ENCODE results near the gene CMTM4.
A peak's percentile ranks its signal among the peaks of the same experiment; 100 is the strongest.

CMTM4 gene

GRCh38 chr16:66696669-66697630, at the start of gene CMTM4:
TSS of gene CMTM4 (minus strand) at chr16:66696743. CDS start at chr16:66696525, 218 bp downstream.
- DNase-seq, result peak; percentile 87

DNA sequence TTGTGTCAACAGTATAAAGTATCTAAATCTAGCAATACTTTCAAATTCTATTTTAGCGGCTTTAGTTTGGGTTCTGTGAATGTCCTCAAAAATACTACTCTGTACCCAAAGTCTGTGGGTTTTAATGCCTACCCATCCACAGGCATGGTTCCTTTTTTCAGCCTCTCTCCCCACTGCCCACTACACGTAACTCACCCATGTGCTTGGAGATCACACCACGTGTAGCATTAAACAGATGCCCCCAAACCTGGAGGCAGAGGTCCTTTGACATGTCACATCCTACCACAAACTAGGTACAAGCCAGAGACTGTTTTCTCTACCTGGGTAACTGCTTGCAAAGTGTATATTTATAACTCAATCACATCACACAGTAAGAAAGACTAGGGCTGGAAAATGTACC, 49.5 kb upstream of the CMTM4 start:
- DNase-seq, result no peak

- no peak for DNase-seq
Observed at GRCh38 chr16:66741950-66742808, 45.6 kb upstream of the CMTM4 start.

DNA sequence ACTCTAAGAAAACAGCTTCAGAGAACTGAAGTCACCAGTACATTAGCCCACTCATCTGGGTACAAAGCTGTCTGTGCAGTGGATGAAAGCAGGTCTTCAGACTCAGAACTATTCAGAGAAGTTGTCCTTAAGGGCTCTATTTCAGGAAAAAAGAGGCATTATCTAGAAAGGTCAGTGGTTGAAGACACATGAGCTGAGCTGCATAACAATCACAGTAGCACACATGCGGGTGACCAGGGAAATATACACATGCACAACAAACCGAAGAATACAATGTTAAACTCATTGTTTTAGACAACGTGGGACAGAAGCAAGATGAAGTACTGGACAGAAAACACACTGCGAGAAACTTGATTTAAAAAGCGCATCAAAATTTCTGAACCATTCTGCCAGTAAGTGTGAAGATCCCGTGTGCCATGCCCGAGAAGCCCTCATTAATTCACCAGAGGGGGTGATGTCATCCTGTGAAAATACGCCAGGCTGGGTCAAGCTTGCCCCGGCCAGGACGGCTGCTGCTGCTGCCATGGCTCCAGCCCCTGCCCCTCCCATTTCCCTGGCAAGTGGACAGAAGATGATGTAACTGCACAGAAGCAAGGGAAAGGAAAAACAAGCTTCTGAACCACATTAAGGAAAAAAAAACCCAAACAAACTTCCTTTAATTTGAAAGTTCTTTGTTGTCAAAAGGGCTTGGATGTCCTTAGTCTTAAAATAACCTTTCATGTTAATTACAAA, 44.8 kb upstream of the CMTM4 start:
- no peak for DNase-seq

GRCh38 chr16:66740533-66740932, 44.0 kb upstream of the CMTM4 start:
- DNase-seq, result no peak

GRCh38 chr16:66740010-66740409, 43.5 kb upstream of the CMTM4 start:
- no peak for DNase-seq

DNA sequence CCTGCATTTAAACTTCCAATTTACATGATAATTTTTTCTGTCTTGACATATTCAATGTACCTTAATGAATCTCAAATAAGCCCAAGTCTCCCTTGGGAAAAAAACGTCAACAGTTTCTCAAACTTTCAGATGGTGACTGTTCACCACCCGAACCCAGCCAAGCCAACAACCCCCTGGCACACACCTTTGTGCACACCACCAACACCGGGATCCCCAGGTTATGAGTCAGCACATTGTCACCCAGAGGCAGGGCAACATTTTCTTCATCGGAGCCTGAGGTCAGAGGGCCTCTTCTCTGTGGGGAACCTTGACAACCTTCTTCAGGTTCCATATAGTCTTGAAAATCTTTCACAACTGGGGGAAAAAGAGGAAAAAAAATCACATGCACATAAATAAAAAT, 39.3 kb upstream of the CMTM4 start:
- no peak for DNase-seq

DNA sequence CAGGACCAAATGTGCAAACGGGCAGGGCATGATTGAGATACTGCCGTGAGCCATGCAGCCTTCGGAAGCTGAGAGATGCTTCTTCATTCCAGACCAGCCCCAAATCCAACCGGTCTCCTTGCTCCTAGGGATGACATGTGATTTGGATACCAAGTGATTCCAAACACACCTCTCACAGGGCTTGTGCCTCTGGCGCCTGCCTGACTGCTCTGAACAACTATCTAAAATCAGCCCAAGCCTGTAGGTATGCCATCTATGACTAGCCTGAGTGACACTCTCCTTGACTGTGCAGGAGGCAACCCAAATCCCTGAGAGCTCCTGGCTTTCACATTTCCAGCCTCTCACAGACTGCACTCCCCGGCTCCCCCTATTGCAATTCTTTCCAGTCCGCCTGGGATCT, 34.6 kb upstream of the CMTM4 start:
- no peak for DNase-seq

DNA sequence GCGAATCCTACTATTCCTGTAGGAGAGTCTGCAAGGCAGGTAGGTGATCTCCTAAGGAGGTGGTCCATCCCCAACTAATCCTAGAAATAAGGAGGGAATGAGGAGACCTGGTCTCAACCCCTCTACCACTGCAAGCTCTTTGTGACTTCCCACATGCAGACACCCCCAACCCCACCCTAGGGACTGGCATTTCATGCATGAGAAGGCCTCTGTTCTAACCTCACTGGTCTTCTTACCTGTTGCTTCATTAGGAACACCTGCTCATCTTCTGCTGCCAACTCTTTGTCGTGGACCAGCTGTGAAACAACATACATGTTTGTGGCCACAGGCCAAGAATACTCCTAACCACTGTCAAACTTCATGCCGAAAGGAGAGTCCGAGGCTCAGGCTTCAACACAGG, 32.3 kb upstream of the CMTM4 start:
- no peak for DNase-seq

GRCh38 chr16:66728117-66728787, 31.7 kb upstream of the CMTM4 start:
- peak; percentile 22 for DNase-seq

DNA sequence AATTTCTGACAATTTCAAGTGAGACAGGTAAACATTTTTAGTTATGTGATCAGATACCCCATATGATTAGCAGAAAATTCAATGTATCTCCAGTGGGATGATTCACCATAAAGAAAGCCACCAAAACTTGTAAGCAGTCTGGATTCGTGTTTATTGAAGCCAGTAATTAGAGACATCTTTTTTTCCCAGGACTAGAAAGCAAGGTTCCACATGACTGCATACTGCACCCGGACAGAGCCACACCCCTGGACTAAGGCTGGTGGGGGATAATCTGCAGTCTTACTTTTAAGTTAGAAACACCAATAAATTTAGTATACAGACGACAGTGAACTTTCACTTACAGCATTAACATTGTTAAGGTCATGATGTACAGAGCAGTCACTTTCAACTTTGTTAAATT, 24.2 kb upstream of the CMTM4 start:
- DNase-seq, result no peak

GRCh38 chr16:66719246-66719645, 22.7 kb upstream of the CMTM4 start:
- no peak for DNase-seq

GRCh38 chr16:66717776-66718175, 21.2 kb upstream of the CMTM4 start:
- no peak for DNase-seq

GRCh38 chr16:66717112-66717675, 20.7 kb upstream of the CMTM4 start:
- no peak for DNase-seq

GRCh38 chr16:66714654-66715307, 18.2 kb upstream of the CMTM4 start:
- peak; percentile 86 for DNase-seq

GRCh38 chr16:66714062-66714461, 17.5 kb upstream of the CMTM4 start:
- no peak for DNase-seq

- DNase-seq, result no peak
Observed at GRCh38 chr16:66713076-66713475, 16.5 kb upstream of the CMTM4 start.

GRCh38 chr16:66712512-66712911, 16.0 kb upstream of the CMTM4 start:
- no peak for DNase-seq

GRCh38 chr16:66711581-66711980, 15.0 kb upstream of the CMTM4 start:
- DNase-seq, result no peak

DNA sequence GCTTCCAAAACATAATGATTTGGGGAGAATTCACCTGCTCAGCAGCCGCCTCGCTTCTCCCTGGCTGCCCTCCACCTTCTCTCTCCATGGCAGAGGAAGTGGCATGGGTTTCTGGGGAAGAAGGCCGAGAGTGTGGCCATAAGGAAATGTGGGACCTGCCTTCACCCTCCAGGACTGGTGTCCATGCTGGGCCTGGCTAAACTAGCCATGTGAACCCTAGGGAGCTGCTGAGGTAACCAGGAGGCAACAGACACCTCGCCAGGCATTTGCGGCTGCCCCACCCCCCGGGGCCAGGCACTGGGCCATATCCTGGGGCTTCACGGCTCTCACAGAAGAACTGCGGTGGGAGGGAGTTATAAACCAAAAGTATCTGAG, 9.9 kb upstream of the CMTM4 start:
- no peak for DNase-seq

DNA sequence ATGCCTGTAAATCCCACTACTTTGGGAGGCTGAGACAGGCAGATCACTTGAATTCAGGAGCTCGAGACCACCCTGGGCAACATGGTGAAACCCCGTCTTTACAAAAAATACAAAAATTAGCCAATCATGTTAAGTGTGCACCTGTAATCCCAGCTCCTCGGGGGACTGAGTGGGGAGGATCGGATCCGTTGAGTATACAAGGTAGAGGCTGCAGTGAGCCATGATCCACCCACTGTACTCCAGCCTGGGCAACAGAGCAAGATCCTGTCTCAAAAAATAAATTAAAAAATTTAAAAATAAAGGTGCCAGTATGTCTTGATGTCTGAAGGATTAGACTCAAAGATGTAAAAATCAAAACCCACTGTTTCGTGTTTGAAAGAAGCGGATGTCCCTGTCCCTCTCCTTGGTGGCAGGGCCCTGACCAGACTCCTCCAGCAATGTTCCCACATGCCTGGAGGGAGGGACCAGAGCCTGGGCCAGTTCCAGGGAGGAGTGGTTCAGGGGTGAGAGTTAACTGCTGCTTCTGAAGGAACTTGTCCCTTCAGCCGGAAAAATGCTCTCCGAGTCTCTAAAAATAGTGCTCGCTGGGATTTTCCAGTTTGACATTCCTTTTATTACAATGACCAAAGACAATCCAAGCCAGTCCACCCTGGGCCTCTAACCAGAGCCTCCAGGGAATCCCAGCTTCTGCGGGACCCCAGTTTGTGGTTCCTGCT, 9.4 kb upstream of the CMTM4 start:
- no peak for DNase-seq

Measured in NCI-H2171 (cell line).